Upper lobe of right lung (tissue), 1 donor: ENCODE results near the gene ITGA4. TPM values are rescaled to one million over a fixed set of nuclear protein-coding genes. Genes with fewer than 3 reads are reported as not detected.
A peak's percentile ranks its signal among the peaks of the same experiment; 100 is the strongest.

Experiments
- ATAC-seq: fragments of 200-7000 bp; cut with Tn5 transposase; one replicate; pipeline ENCODE4 v1.9.1; 2020; ENCODE audit warnings: mild to moderate bottlenecking, moderate library complexity
- DNase-seq: peaks from one replicate; pipeline ENCODE4 v3.0.0-alpha.2; 2020
- H3K27ac ChIP-seq: fragments of 200-600 bp; one replicate; pipeline ENCODE4 v1.8.0; 2022
- H3K27me3 ChIP-seq: fragments of 200-600 bp; one replicate; pipeline ENCODE4 v1.8.0; 2022; ENCODE audit warnings: mild to moderate bottlenecking
- H3K36me3 ChIP-seq: fragments of 200-600 bp; one replicate; pipeline ENCODE4 v1.8.0; 2022
- H3K4me1 ChIP-seq: fragments of 200-600 bp; one replicate; pipeline ENCODE4 v1.8.0; 2022
- H3K4me3 ChIP-seq: fragments of 200-600 bp; one replicate; pipeline ENCODE4 v1.8.0; 2022; ENCODE audit warnings: mild to moderate bottlenecking
- H3K9me3 ChIP-seq: fragments of 200-600 bp; one replicate; pipeline ENCODE4 v1.8.0; 2022
- intact Hi-C: fragments of 100-400 bp; cut with DNase I; formaldehyde crosslinking; loops from one replicate; pipeline ENCODE4 v1.11.0; 2022
- total RNA-seq: library from RNA; stranded (reverse); fragmentation: NEBNext Ultra II Directional; extraction: Animal tissue kit (Norgen Biotek cat#: 25700); gene quantifications from one replicate; pipeline ENCODE4 v1.2.1, GENCODE V29; 2021
- TF ChIP-seq, protein P1 (sequence below): fragments of 200-600 bp; IDR thresholded peaks from one replicate; pipeline ENCODE4 v1.8.0; 2022; ENCODE audit warnings: antibody characterized with exemption
- donor health status: DM: no; HTN: yes; CAD: no; lungs with severe emphysema.

The ITGA4 gene
- total RNA-seq, 1 donor from 2014 or later = 18.4 TPM

DNA sequence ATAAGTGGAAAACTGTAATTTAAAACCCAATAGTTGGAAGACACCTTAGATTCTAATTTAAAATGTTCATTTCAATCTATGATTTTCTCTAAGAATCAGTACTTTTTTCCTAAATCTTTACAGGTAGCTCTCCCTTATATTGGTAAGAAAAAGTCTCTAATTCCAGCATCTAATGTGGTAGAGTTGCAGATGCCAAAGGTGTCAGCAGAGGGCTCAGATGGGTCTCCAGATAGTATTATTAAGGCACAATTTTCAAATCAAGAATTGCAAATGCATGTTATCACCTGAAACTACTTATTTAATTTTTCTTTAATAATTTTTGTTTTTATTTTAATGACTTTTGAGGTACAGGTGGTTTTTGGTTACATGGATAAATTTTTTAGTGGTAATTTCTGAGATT lies 25.5 kb upstream of the ITGA4 start:
- Histone ChIP-seq H3K27ac (no peak overlapping the region), H3K27me3 (no peaks in the 10 kb centered on the region), H3K36me3 (no peaks in the 10 kb centered on the region), H3K4me1 (no peaks in the 10 kb centered on the region), H3K9me3 (no peaks in the 10 kb centered on the region), H3K4me3 (no peak overlapping the region)
- intact Hi-C loops = no loop called here
- TF ChIP-seq, protein P1, sequence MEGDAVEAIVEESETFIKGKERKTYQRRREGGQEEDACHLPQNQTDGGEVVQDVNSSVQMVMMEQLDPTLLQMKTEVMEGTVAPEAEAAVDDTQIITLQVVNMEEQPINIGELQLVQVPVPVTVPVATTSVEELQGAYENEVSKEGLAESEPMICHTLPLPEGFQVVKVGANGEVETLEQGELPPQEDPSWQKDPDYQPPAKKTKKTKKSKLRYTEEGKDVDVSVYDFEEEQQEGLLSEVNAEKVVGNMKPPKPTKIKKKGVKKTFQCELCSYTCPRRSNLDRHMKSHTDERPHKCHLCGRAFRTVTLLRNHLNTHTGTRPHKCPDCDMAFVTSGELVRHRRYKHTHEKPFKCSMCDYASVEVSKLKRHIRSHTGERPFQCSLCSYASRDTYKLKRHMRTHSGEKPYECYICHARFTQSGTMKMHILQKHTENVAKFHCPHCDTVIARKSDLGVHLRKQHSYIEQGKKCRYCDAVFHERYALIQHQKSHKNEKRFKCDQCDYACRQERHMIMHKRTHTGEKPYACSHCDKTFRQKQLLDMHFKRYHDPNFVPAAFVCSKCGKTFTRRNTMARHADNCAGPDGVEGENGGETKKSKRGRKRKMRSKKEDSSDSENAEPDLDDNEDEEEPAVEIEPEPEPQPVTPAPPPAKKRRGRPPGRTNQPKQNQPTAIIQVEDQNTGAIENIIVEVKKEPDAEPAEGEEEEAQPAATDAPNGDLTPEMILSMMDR = no peak
- DNase-seq (no peak), ATAC-seq (no peak)

DNA sequence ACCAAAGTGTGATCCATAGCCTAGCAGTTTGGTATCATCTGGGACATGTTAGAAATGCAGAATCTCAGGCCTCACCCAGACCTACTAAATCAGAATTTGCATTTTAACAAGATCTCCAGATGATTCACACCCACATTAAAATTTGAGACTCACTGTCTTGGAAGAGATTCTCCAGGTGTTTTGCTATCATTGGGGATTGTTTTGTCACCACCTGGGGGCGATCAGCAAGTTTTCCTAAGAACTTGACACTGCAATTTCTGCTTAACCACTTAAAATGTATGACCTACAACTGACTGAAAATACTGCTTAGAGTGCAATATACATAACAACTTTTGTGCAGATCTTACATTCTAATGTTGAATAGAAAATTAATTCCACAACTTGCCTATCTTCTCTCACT lies 18.9 kb upstream of the ITGA4 start:
- intact Hi-C loops = no loop called here
- no peaks in the 10 kb centered on the region for H3K4me1 ChIP-seq
- ATAC-seq = no peak

DNA sequence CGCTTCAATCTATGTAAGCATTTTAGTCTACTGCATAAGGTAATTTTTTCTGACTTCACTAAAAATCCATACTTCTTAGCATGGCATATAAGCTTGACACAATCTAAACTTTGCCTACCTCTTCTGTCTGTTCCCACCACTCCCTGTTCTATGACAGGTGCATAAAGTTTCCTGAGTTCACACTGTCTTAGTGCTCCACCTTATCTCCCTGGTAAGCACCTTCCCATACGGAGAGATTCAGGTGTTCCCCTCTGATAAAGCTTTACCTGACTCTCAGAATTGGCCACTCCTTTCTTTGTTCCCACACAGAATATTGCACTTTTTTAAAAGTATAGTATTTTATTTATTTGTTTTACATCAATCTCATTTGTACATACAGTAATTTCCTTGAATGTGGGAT lies 16.8 kb upstream of the ITGA4 start:
- intact Hi-C loops = no loop called here
- no peaks in the 10 kb centered on the region for H3K9me3 ChIP-seq

More for the DNA sequence above, 18.9 kb upstream of the ITGA4 start:
- TF ChIP-seq, protein P1 = peak; percentile 9
- Histone ChIP-seq H3K4me3 (no peak overlapping the region), H3K27ac (no peak overlapping the region), H3K36me3 (no peaks in the 10 kb centered on the region), H3K9me3 (no peaks in the 10 kb centered on the region), H3K27me3 (no peaks in the 10 kb centered on the region)
- no peak for DNase-seq

DNA sequence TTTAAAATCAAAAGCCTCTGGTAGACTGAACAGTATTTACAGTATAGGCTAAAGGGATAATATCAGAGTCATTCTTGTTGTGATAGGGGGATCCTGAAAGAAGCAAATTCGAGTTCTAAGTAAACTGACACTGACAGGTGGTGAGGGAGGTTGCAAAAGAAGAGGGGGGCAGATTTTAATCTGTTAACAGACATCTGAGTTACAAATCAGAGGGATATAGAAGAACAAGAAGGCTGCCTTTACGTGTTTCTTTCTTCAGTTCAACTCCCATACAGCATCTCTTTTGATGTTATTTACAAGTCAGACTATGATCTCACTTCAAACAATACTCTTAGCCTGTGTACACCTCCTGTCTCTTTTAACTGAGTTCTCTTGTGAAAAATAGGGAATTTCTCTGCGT lies 16.3 kb upstream of the ITGA4 start:
- TF ChIP-seq, protein P1 = no peak
- no peak for ATAC-seq
- Histone ChIP-seq H3K4me1 (no peaks in the 10 kb centered on the region), H3K36me3 (no peaks in the 10 kb centered on the region), H3K4me3 (no peak overlapping the region), H3K27me3 (no peaks in the 10 kb centered on the region), H3K9me3 (no peaks in the 10 kb centered on the region), H3K27ac (no peak overlapping the region)
- intact Hi-C loops = no loop called here
- no peak for DNase-seq

More for the DNA sequence above, 16.8 kb upstream of the ITGA4 start:
- Histone ChIP-seq H3K27me3 (no peaks in the 10 kb centered on the region), H3K4me3 (no peak overlapping the region), H3K4me1 (no peaks in the 10 kb centered on the region), H3K36me3 (no peaks in the 10 kb centered on the region), H3K27ac (no peak overlapping the region)
- no peak for ATAC-seq
- no peak for DNase-seq
- TF ChIP-seq, protein P1 = no peak

DNA sequence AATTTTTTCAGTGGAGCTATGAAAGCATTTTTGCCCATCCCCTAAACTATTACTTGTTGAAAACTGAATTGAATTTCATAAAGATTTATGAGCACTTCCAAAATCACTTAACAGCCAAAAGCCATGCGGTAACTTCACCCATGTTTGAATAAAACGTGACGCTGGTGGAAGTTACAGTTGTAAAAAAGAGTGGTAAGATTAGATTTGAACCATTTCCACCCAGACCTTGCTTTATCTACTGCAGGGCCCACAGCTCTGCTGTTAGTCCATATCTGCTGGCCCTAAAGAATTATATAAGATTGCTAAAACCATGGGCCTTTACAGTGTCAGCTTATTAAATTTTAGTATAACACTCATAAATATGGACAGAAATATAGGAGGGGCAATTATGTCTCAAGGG lies 15.5 kb upstream of the ITGA4 start:
- no peak for ATAC-seq
- Histone ChIP-seq H3K9me3 (no peaks in the 10 kb centered on the region), H3K4me3 (no peak overlapping the region), H3K27ac (no peak overlapping the region), H3K4me1 (no peaks in the 10 kb centered on the region), H3K27me3 (no peaks in the 10 kb centered on the region), H3K36me3 (no peaks in the 10 kb centered on the region)
- TF ChIP-seq, protein P1 = no peak
- intact Hi-C loops = no loop called here
- DNase-seq = no peak

DNA sequence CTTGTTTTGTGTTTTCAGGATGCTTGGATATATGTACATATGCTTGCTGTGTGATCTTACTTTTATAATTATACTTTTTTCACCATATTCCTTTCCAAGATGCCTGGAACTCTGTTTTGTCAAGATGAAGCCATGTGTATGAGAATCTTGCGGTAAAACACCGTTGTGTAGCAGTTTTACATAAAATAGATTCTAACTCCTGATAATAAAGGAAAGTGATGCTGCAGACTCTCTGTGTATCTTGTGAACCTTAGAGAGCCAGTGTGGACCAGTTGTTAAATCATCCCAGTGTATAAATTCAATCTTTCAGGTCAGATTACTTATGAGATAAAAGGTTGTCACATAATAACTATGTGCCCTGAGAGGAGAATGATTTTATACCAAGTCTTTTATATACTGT lies 12.5 kb upstream of the ITGA4 start:
- H3K9me3 ChIP-seq = no peaks in the 10 kb centered on the region
- no peaks in the 10 kb centered on the region for H3K27me3 ChIP-seq
- H3K27ac ChIP-seq = no peak overlapping the region
- DNase-seq (no peak), ATAC-seq (no peak)
- H3K4me1 ChIP-seq = no peaks in the 10 kb centered on the region
- H3K4me3 ChIP-seq = no peak overlapping the region
- TF ChIP-seq, protein P1 = no peak
- no peaks in the 10 kb centered on the region for H3K36me3 ChIP-seq
- intact Hi-C loops = no loop called here
